ENCODE results near the gene DEGS1. TPM values are rescaled to one million over a fixed set of nuclear protein-coding genes. Genes with fewer than 3 reads are reported as not detected.

The DEGS1 gene
- total RNA-seq, 2 donors from 2014 or later = 10.5 to 38.3 TPM

DNA sequence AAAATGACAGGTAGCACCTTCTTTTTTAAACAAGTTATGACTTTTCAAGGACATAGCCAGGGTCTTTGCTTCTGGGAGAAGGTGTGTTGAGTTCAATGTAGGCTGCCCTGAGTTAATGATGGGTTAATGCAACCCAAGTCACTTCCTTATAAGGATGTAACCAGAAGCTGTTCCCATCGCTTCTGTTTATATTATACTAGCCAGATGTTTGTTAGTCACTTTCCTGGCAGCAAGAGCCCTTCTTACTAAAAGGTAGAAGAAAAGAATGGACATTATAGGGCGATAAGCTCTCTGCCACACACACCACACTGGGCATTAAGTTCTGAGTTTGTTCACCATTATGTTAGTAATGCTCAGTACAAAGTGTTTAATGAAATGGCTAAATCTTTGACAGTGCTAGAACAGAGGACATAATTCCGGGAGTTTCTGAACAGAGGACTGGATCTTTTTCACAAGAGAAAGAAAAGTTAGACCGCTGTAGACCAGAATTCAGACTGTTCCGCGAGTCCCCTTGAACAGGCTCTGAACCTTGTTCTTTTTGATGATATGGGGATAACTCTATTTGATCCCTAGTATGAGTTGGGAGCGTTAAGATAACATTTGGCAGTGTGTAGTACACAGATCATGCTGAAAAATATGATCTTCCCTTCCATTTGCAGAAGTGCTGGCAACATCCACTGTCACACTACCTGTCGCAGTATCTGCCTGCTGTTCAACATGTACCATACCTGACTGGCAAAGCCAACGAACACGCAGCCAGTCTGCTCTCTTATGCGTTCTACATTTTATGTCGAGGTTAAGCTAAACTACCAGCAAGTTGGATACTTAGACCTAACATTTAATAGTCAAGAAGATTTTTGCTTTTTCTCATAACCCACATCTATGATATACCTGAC, 41.0 kb downstream of the DEGS1 start:
- ATAC-seq (no peak), DNase-seq (ENCODE audit: low spot score in 2 of 2) (no peak)
- Mint-ChIP-seq H3K27ac (no peak overlapping the region), H3K36me3 (no peaks in the 10 kb centered on the region), H3K9me3 (no peaks in the 10 kb centered on the region)

DNA sequence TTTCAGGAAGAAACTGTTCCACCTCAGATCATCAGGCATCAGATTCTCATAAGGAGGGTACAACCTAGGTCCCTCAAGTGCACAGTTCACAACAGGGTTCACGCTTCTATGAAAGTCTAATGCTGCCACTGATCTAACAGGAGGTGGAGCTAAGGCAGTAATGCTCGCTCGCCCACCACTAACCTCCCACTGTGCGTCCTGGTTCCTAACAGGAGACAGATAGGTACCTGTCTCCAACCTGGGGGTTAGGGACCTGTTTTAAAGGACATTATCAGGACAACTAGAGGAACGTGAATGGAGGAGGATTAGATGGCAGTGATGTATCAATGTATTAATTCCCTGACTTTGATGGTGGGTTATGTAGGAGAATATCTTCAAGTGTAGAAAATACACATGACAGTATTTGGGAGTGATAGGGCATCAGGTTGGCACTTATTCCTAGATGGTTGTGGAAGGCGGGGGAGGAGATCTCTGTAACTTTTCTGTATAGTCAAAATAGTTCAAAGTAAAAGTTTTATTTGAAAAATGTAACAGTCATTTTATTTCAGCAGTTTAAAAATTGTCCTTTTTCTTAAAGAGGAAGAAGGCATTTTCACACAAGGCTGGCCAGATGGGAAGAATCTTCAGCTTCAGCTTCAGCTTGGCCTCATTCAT, 43.9 kb downstream of the DEGS1 start:
- H3K36me3 Mint-ChIP-seq = no peaks in the 10 kb centered on the region
- H3K9me3 Mint-ChIP-seq = no peaks in the 10 kb centered on the region
- ATAC-seq = no peak
- no peak for DNase-seq (ENCODE audit: low spot score in 2 of 2)
- H3K27ac Mint-ChIP-seq = peak overlapping the region in 1 of 2 donors; percentile 65

DNA sequence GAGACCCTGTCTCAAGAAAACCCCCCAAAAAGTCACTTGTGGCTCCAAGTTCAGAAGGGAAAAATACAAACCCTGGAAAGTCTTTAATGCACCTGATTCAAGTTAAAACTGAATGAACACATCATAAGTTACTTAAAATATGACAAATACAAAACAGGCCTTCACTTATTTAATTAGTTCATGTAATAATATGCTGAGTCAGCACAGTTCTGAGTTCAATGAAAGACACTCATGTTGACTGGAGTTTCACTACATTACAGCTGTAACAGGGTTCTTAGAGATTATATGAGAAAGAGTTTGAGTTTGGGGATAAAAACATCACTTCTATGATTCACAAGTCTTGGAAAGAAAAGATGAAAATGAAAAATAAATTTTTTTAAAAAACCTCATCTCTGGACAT, 51.0 kb downstream of the DEGS1 start:
- DNase-seq (ENCODE audit: low spot score in 2 of 2) = no peak
- no peaks in the 10 kb centered on the region for H3K9me3 Mint-ChIP-seq
- H3K27ac Mint-ChIP-seq = peak overlapping the region in 1 of 2 donors; percentile 72
- no peaks in the 10 kb centered on the region for H3K36me3 Mint-ChIP-seq
- no peak for ATAC-seq

DNA sequence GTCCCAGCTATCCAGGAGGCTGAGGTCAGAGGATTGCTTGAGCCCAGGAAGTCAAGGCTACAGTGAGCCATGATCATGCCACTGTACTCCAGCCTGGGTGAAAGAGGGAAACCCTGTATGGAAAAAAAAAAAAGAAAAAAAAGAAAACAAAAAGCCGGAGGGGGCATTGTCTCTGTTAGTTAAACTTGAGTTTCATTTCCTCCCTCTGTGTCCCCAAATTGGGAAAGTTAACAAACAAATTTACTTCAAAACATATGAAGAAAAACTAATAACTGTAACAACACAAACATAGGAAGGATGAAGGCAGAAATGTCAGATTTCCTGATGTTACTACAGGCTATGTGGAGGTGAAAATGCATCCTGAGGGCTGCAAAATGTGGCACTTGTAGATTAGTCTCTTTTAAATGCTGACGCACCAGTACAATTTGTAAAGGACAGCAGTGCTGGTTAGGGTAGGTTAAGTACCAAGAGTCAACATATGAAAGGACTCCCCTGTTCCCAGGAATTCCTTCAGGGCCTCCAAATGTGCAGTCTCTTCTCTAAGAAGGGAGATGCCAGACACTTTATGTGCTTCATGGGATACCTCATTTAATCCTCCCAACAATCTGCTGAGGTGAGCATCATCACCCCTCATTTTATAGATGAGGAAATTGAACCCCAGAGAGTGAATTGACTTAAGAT, 52.9 kb downstream of the DEGS1 start:
- DNase-seq (ENCODE audit: low spot score in 2 of 2) = no peak
- Mint-ChIP-seq H3K36me3 (no peaks in the 10 kb centered on the region), H3K27ac (peak overlapping the region in 1 of 2 donors; percentile 77), H3K9me3 (no peaks in the 10 kb centered on the region)
- ATAC-seq = no peak

DNA sequence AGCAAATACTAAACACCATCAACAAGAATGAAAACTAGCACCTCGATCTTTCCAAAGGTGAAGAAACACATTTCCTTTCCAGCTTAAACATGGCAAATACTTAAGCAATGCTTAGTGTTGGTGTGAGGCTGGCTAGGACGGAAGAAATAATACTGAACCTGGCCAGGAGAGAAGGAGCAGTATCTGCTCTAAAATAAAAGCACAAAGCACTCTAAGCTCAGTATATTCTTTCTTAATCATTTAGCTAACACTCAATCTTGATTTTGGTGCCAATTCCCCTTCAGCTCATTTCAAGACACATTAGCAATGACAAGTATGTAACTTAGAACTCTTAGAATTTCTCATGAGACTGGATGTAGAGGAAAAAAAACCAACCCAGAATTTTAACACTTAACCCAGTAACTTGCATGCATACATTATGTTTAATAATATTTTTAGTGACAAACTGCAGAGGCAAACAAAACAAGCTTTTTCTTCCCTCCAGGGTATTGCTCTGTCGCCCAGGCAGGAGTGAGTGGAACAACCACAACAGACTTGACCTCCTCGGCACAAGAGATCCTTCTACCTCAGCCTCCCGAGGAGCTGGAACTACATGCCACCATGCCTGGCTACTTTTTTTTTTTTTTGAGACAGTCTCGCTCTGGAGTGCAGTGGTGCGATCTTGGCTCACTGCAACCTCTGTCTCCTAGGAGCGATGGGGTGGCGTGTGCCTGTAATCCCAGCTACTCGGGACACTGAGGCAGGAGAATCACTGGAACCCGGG, 54.3 kb downstream of the DEGS1 start:
- H3K27ac Mint-ChIP-seq = peak overlapping the region in 1 of 2 donors; percentile 5
- ATAC-seq (no peak), DNase-seq (ENCODE audit: low spot score in 2 of 2) (no peak)
- H3K36me3 Mint-ChIP-seq = no peaks in the 10 kb centered on the region
- H3K9me3 Mint-ChIP-seq = no peaks in the 10 kb centered on the region

DNA sequence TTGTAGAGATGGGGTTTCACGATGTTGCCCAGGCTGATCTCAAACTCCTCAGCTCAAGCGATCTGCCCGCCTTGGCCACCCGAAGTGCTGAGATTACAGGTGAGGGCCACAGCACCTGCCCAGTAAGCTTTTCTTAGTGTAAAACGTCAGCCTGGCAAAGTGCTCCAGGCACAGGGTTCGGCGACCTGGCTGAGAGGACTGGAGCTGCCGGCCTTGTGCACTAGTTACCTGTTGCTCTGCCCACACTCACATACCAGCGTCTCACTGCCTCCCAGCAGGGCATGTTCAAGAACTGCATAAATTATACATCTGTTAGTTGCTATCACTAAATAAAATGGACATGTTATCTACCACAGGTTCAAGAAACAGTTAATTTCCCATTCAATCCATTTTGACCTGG, 55.2 kb downstream of the DEGS1 start:
- ATAC-seq (no peak), DNase-seq (ENCODE audit: low spot score in 2 of 2) (no peak)
- H3K9me3 Mint-ChIP-seq = no peaks in the 10 kb centered on the region
- no peaks in the 10 kb centered on the region for H3K36me3 Mint-ChIP-seq
- peak overlapping the region in 1 of 2 donors; percentile 34 for H3K27ac Mint-ChIP-seq

DNA sequence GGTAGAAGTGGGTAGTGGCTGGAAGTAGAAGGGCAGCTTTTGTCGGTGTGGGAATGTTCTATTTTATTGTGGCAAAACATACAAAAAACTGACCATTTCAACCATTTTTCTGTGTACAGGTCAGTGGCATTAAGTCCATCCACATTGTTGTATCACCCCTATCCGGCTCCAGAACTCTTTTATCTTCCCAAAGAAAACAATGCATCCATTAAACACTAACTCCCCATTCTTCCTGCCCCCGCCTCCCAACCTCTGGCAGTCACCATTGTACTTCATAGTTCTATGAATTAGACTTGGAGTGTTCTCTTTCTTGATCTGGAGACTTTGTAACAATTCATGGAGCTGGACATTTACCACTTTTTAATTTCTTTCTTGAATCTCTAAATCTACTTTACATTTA, 55.7 kb downstream of the DEGS1 start:
- Mint-ChIP-seq H3K9me3 (no peaks in the 10 kb centered on the region), H3K36me3 (no peaks in the 10 kb centered on the region)

More for the DNA sequence above, 55.7 kb downstream of the DEGS1 start:
- DNase-seq (ENCODE audit: low spot score in 2 of 2) (no peak), ATAC-seq (no peak)
- no peak overlapping the region for H3K27ac Mint-ChIP-seq

Other genes with a start within 250 kb of the DEGS1 start
- gene FBXO28, start 69.1 kb upstream of the DEGS1 start, total RNA-seq = 10 to 100 TPM; 14.4 to 18.1 TPM
- 10 to 100 TPM; 16.4 to 31.0 TPM for gene NVL, start 146.9 kb downstream of the DEGS1 start, total RNA-seq
- 10 to 100 TPM; 31.5 to 39.5 TPM for gene CNIH4, start 173.6 kb downstream of the DEGS1 start, total RNA-seq